Esophagus muscularis mucosa (tissue), 4 donors: ENCODE data around the gene AGAP3. TPM values are rescaled to one million over a fixed set of nuclear protein-coding genes. Genes with fewer than 3 reads are reported as not detected.

Source experiments
- DNase-seq: peaks from one replicate; pipeline ENCODE4 v3.0.0-alpha.2; 2017; ENCODE audit errors: extremely low spot score
- H3K27ac ChIP-seq, 4 donors: fragments of 200-600 bp; sonication (generic); replicated peaks in 1 of 4; 1 replicate in 3 of 4; 2 replicates in 1 of 4; pipeline ENCODE4 v1.5.1; 2016 to 2019; ENCODE audit warnings: mild to moderate bottlenecking in 1 of 4
- H3K27me3 ChIP-seq, 4 donors: fragments of 200-600 bp; sonication (generic); one replicate each; pipeline versions ENCODE4 v1.5.1 to v1.6.0; 2016 to 2019
- H3K36me3 ChIP-seq, 4 donors: fragments of 200-600 bp; sonication (generic); one replicate each; pipeline ENCODE4 v1.5.1; 2016 to 2019
- H3K4me1 ChIP-seq, 4 donors: fragments of 200-600 bp; sonication (generic); one replicate each; pipeline ENCODE4 v1.5.1; 2016 to 2019
- H3K4me3 ChIP-seq, 4 donors: fragments of 200-600 bp; sonication (generic); 1 replicate in 2 of 4; 2 replicates in 2 of 4; pipeline ENCODE4 v1.5.1; 2016 to 2019; ENCODE audit warnings: mild to moderate bottlenecking in 4 of 4, moderate library complexity in 1 of 4
- H3K9me3 ChIP-seq, 4 donors: fragments of 200-600 bp; sonication (generic); 1 replicate in 3 of 4; 2 replicates in 1 of 4; pipeline ENCODE4 v1.5.1; 2016 to 2019
- CTCF ChIP-seq, 3 experiments: fragments of 200-600 bp in 2 of 3; fragments of 450-650 bp in 1 of 3; sonication (generic) in 2 of 3; IDR thresholded peaks; one replicate each; pipeline ENCODE4 v1.5.1; 2017 to 2019; ENCODE audit warnings: antibody characterized with exemption in 3 of 3, mild to moderate bottlenecking in 2 of 3, moderate library complexity in 1 of 3
- EP300 ChIP-seq: sonication (generic); formaldehyde crosslinking; IDR thresholded peaks from one replicate; pipeline ENCODE4 v1.6.1; 2017; ENCODE audit warnings: antibody characterized with exemption
- POLR2A ChIP-seq: fragments of 450-650 bp; IDR thresholded peaks from one replicate; pipeline ENCODE4 v1.6.1; 2017; ENCODE audit warnings: antibody characterized with exemption, moderate library complexity, mild to moderate bottlenecking, low read depth
- POLR2AphosphoS5 ChIP-seq, 2 donors: sonication (generic); formaldehyde crosslinking; IDR thresholded peaks; one replicate each; pipeline ENCODE4 v1.6.1; 2017; ENCODE audit warnings: antibody characterized with exemption in 2 of 2
- WGBS: methylation state at CpG from one replicate; pipeline ENCODE4 v1.1.5; 2018; 5-methylcytosine and 5-hydroxymethylcytosine counted together
- intact Hi-C: fragments of 100-400 bp; cut with DNase I; formaldehyde crosslinking; loops from one replicate; pipeline ENCODE4 v1.15.1; 2023
- total RNA-seq, 4 donors: library from RNA; depleted of rRNA; stranded (reverse); fragments of >200 nt; gene quantifications; one replicate each; pipeline versions ENCODE4 v1.1.0 to v1.2.1, GENCODE V29; 2016

Gene AGAP3
- total RNA-seq, 4 donors from 2014 or later, result 33.8 to 71.2 (median 60.0) TPM

- DNase-seq, result no peak
- Histone ChIP-seq H3K27ac (no peak overlapping the region), H3K27me3 (peaks cover 0 to 39% (median 0%) of the 10 kb centered on the region in 4 donors), H3K4me3 (no peak overlapping the region), H3K36me3 (no peaks in the 10 kb centered on the region), H3K4me1 (peaks cover 0 to 3% (median 0%) of the 10 kb centered on the region in 4 donors), H3K9me3 (no peaks in the 10 kb centered on the region)
- intact Hi-C loops, result no loop called here
- WGBS, result 73% methylated on average over 7 of the region's 12 CpGs
- TF ChIP-seq POLR2A (no peak), POLR2AphosphoS5 (IDR thresholded peaks at IDR 0.05) (no peak), CTCF (IDR thresholded peaks at IDR 0.05) (no peak), EP300 (no peak)
These were observed 105.3 kb downstream of the AGAP3 start for GRCh38 chr7:151191544-151191943.

GRCh38 chr7:151192002-151192539, 105.8 kb downstream of the AGAP3 start:
- Histone ChIP-seq H3K36me3 (no peaks in the 10 kb centered on the region), H3K27ac (no peak overlapping the region), H3K9me3 (no peaks in the 10 kb centered on the region), H3K27me3 (peaks cover 0 to 40% (median 0%) of the 10 kb centered on the region in 4 donors), H3K4me1 (peaks cover 0 to 3% (median 0%) of the 10 kb centered on the region in 4 donors), H3K4me3 (no peak overlapping the region)
- TF ChIP-seq CTCF (IDR thresholded peaks at IDR 0.05) (no peak), EP300 (no peak), POLR2A (no peak), POLR2AphosphoS5 (IDR thresholded peaks at IDR 0.05) (no peak)
- intact Hi-C loops, result no loop called here
- WGBS, result 88% methylated on average over 3 of the region's 23 CpGs
- no peak for DNase-seq

GRCh38 chr7:151193203-151193978, 107.1 kb downstream of the AGAP3 start:
- intact Hi-C loops, result no loop called here
- WGBS, result 91% methylated on average over 12 of the region's 14 CpGs
- H3K9me3 ChIP-seq, result no peaks in the 10 kb centered on the region
- H3K36me3 ChIP-seq, result no peaks in the 10 kb centered on the region
- no peak overlapping the region for H3K4me3 ChIP-seq
- no peak for TF ChIP-seq EP300
- DNase-seq, result no peak
- peaks cover 0 to 1% (median 0%) of the 10 kb centered on the region in 4 donors for H3K4me1 ChIP-seq
- H3K27ac ChIP-seq, result no peak overlapping the region
- peaks cover 0 to 32% (median 0%) of the 10 kb centered on the region in 4 donors for H3K27me3 ChIP-seq

Other genes with a start within 250 kb of the AGAP3 start
- under 1 TPM in 3 of 4 donors, not detected in 1; 0.23 to 0.45 (median 0.33) TPM for gene AOC1, start 234.0 kb upstream of the AGAP3 start, total RNA-seq
- 10 to 100 TPM; 29.8 to 71.7 (median 42.5) TPM for gene KCNH2, start 108.2 kb upstream of the AGAP3 start, total RNA-seq
- gene NOS3, start 95.5 kb upstream of the AGAP3 start, total RNA-seq, result 10 to 100 TPM in 3 of 4 donors, 1 to 10 TPM in 1; 3.7 to 20.2 (median 16.2) TPM
- gene ATG9B, start 62.0 kb upstream of the AGAP3 start, total RNA-seq, result under 1 TPM in 1 of 4 donors, not detected in 3; 0.42 TPM
- gene ABCB8, start 58.0 kb upstream of the AGAP3 start, total RNA-seq, result 10 to 100 TPM; 13.1 to 25.3 (median 19.9) TPM
- 1 to 10 TPM; 1.3 to 2.9 (median 2.1) TPM for gene ASIC3, start 37.9 kb upstream of the AGAP3 start, total RNA-seq
- gene CDK5, start 28.6 kb upstream of the AGAP3 start, total RNA-seq, result 10 to 100 TPM in 2 of 4 donors, 1 to 10 TPM in 2; 5.3 to 10.4 (median 9.7) TPM
- gene SLC4A2, start 26.9 kb upstream of the AGAP3 start, total RNA-seq, result 100 to 1,000 TPM in 3 of 4 donors, 10 to 100 TPM in 1; 96.8 to 165 (median 122) TPM
- 10 to 100 TPM; 45.7 to 74.9 (median 60.4) TPM for gene FASTK, start 5.7 kb upstream of the AGAP3 start, total RNA-seq
- 10 to 100 TPM; 39.0 to 66.6 (median 51.4) TPM for gene TMUB1, start 3.0 kb upstream of the AGAP3 start, total RNA-seq
- not detected for gene GBX1, start 81.2 kb downstream of the AGAP3 start, total RNA-seq
- gene ASB10, start 100.8 kb downstream of the AGAP3 start, total RNA-seq, result not detected
- gene H2BK1, start 124.0 kb downstream of the AGAP3 start, total RNA-seq, result not detected
- 10 to 100 TPM; 33.8 to 53.2 (median 39.0) TPM for gene ABCF2, start 140.7 kb downstream of the AGAP3 start, total RNA-seq
- gene CHPF2, start 146.0 kb downstream of the AGAP3 start, total RNA-seq, result 10 to 100 TPM; 23.7 to 39.4 (median 26.8) TPM
- gene SMARCD3, start 162.2 kb downstream of the AGAP3 start, total RNA-seq, result 10 to 100 TPM; 25.3 to 43.4 (median 40.6) TPM